ENCODE data around the gene EIF4EBP2. TPM values are rescaled to one million over a fixed set of nuclear protein-coding genes. Genes with fewer than 3 reads are reported as not detected.

The EIF4EBP2 gene
- total RNA-seq, 1 experiment from 2014 or later, result 46.0 TPM

GRCh38 chr10:70459774-70460490 lies 56.0 kb downstream of the EIF4EBP2 start:
- DNase-seq (ENCODE audit: low read depth), result no peak

- DNase-seq (ENCODE audit: low read depth), result peak; percentile 59
Measured at GRCh38 chr10:70461397-70462348, 57.7 kb downstream of the EIF4EBP2 start.

GRCh38 chr10:70462349-70462984 lies 58.5 kb downstream of the EIF4EBP2 start:
- peak; percentile 83 for DNase-seq (ENCODE audit: low read depth)

GRCh38 chr10:70465278-70465677 lies 61.3 kb downstream of the EIF4EBP2 start:
- DNase-seq (ENCODE audit: low read depth), result no peak

GRCh38 chr10:70465832-70466231 lies 61.9 kb downstream of the EIF4EBP2 start:
- no peak for DNase-seq (ENCODE audit: low read depth)

GRCh38 chr10:70466951-70467350 lies 63.0 kb downstream of the EIF4EBP2 start:
- DNase-seq (ENCODE audit: low read depth), result no peak

GRCh38 chr10:70472799-70473454 lies 69.0 kb downstream of the EIF4EBP2 start:
- no peak for DNase-seq (ENCODE audit: low read depth)

- DNase-seq (ENCODE audit: low read depth), result peak; percentile 37
Measured at GRCh38 chr10:70474780-70475179, 70.8 kb downstream of the EIF4EBP2 start.

- DNase-seq (ENCODE audit: low read depth), result peak; percentile 82
Measured at GRCh38 chr10:70475661-70476060, 71.7 kb downstream of the EIF4EBP2 start.

- no peak for DNase-seq (ENCODE audit: low read depth)
Measured at GRCh38 chr10:70476249-70477035, 72.5 kb downstream of the EIF4EBP2 start.

- peak; percentile 54 for DNase-seq (ENCODE audit: low read depth)
Measured at GRCh38 chr10:70477661-70478162, 73.8 kb downstream of the EIF4EBP2 start.

Other genes starting within 250 kb of the EIF4EBP2 start
- 130 and 183 TPM in 2 replicates for gene SAR1A, start 233.6 kb upstream of the EIF4EBP2 start, total RNA-seq (2014; rRNA removed; shearing (Covaris generic))
- gene PPA1, start 170.7 kb upstream of the EIF4EBP2 start, total RNA-seq (2014; rRNA removed; shearing (Covaris generic)), result 143 and 186 TPM in 2 replicates
- not detected in 2 replicates for gene NPFFR1, start 120.1 kb upstream of the EIF4EBP2 start, total RNA-seq (2014; rRNA removed; shearing (Covaris generic))
- gene LRRC20, start 21.5 kb upstream of the EIF4EBP2 start, total RNA-seq (2014; rRNA removed; shearing (Covaris generic)), result 17.8 and 21.4 TPM in 2 replicates
- not detected in 2 replicates for gene NODAL, start 37.5 kb downstream of the EIF4EBP2 start, total RNA-seq (2014; rRNA removed; shearing (Covaris generic))
- 0.20 TPM in 1 of 2 replicates, not detected in the other for gene PALD1, start 74.6 kb downstream of the EIF4EBP2 start, total RNA-seq (2014; rRNA removed; shearing (Covaris generic))
- not detected in 2 replicates for gene PRF1, start 198.6 kb downstream of the EIF4EBP2 start, total RNA-seq (2014; rRNA removed; shearing (Covaris generic))